D721Med (cell line): ENCODE results near the gene ATG4B.
"Not testable (repeated sequence)": the region's sequence is repeated elsewhere in the genome, so short reads cannot be mapped to it uniquely, and the experiment has no call there.

Source experiments
- DNase-seq: peaks from one replicate; pipeline ENCODE4 v3.0.0; 2011; ENCODE audit warnings: low spot score; ENCODE audit not compliant: insufficient read length
- FAIRE-seq: peaks from 2 replicates; lab custom pipeline; 2011; peaks lifted over from hg19 to GRCh38; lab: Jason Lieb, UNC
- TF ChIP-seq, protein P1 (sequence below): IDR thresholded peaks from 2 replicates; pipeline ENCODE4 v1.5.1; 2012; ENCODE audit warnings: mild to moderate bottlenecking, control low read depth; ENCODE audit not compliant: insufficient read depth; ENCODE audit errors: missing control alignments

The ATG4B gene

DNA sequence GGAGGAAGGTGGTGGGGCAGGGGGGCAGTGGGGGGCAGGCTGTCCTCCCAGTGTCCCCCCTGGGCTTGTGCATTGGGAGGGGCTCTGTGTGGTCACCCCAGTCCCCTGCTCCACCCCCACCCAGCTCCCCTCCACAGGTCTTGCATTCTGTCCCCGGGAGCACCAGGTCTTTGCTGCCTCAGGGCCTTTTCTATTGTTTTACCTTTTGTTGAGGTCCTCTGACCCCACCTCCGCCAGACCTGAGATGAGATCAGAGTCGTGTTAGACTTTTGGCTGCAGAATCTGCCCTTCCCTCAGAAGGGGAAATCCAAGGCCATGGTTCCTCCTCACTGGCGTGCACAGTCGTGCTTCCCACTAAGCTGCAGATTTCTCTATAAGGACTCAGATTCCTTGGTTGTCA, 20.8 kb downstream of the ATG4B start:
- no peak for FAIRE-seq
- TF ChIP-seq, protein P1, sequence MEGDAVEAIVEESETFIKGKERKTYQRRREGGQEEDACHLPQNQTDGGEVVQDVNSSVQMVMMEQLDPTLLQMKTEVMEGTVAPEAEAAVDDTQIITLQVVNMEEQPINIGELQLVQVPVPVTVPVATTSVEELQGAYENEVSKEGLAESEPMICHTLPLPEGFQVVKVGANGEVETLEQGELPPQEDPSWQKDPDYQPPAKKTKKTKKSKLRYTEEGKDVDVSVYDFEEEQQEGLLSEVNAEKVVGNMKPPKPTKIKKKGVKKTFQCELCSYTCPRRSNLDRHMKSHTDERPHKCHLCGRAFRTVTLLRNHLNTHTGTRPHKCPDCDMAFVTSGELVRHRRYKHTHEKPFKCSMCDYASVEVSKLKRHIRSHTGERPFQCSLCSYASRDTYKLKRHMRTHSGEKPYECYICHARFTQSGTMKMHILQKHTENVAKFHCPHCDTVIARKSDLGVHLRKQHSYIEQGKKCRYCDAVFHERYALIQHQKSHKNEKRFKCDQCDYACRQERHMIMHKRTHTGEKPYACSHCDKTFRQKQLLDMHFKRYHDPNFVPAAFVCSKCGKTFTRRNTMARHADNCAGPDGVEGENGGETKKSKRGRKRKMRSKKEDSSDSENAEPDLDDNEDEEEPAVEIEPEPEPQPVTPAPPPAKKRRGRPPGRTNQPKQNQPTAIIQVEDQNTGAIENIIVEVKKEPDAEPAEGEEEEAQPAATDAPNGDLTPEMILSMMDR, result no peak
- DNase-seq, result no peak

DNA sequence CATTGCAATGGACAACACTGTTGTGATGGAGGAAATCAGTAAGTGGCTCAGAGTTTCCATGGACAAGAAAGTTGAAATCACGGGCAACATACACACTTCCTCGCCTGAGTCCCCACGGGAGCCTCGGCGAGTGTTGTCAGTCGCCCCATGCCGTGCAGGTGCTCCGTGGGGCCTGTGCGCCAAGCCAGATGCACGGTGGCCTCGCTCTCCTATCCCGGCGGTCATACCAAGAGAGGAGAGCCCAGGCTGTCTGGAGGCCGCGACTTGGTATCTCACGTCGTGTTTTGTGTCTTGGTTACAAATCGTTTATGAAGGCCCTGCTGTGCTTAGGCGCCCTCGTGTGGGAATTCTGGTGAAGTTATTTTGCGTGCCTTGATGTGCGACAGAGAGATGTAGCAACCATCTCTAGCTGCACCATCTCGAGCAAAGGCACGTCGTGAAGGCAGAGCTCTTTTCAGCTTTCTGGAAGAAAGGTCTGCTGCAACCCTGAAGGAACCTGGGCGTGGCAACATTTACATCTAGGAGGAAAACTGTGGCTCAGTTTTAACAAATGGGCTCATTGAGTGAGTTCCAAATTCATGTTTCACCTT, 21.8 kb downstream of the ATG4B start:
- DNase-seq (no peak), FAIRE-seq (no peak)
- TF ChIP-seq, protein P1, result peak; percentile 62

DNA sequence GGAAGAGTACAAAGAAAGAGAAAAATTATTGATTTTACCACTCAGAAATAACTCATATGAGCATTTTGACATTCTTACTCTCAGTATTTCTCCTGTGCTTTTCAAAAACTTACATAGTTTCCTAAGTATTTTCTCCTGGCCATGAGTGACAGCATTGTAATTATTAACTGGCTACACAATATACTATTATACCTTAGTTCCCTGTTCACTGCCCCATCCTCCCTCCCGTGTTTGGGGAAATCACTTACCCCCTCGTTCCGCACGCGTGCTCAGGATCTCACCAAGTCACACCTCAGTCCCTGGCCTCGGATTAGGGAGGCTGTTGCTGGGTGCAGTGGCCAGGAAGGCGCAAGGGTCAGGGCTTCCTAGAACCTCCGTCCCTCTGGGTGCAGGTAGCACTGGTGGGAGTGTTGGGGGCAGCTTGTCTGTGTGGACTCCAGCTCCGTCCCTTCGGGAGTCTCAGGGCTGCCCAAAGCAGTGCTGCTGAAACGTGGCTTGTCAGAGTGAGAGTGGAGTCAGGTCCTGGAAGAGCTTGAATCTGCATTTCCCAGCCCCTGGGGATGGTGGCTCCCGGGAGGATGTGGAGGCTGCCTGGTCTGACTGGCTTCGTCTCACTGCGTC, 23.2 kb downstream of the ATG4B start:
- no peak for DNase-seq
- TF ChIP-seq, protein P1, result no peak
- no peak for FAIRE-seq

DNA sequence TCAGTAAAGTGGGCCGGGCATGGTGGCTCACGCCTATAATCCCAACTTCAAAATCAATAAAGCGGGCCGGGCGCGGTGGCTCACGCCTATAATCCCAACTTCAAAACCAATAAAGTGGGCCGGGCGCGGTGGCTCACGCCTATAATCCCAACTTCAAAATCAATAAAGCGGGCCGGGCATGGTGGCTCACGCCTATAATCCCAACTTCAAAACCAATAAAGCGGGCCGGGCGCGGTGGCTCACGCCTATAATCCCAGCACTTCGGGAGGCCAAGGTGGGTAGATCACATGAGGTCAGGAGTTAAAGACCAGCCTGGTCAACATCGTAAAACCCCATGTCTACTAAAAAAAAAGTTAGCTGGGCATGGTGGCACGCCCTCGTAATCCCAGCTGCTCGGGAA, 25.2 kb downstream of the ATG4B start:
- FAIRE-seq, DNase-seq: not testable (repeated sequence)

DNA sequence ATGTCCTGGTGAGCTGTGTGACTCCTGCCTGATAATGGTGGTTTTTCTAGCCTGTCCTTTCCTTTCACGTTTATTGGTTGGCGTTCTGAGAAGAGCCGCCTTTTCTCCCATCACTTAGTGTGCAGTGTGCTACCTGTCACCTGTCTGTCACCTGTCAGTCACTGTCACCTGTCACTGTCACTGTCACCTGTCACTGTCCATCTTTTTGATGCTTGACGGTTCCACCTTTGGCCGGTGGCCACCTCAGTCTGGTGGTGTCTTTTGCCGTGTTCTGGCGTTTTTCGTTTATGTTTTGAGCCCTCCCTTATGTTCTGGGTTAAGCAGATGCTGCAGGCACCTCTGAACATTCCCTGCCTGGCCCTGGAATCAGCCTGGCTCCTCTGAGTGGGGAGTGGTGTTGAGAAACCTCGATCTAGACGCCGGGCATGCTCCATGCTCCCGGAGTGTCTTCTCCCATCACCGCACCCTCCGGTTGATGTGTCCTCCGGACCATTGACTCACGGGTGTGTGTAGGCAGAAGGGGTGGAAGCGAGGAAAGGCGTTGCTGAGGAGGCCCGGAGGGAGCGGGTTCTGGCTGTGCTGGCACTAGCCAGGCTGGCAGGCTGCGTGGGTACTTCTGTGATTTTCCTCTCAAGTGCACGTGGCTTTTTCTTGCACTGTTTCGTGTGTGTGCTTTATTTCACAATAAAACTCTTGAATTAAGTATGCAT, 28.4 kb downstream of the ATG4B start:
- no peak for DNase-seq
- TF ChIP-seq, protein P1, result no peak
- FAIRE-seq, result no peak

DNA sequence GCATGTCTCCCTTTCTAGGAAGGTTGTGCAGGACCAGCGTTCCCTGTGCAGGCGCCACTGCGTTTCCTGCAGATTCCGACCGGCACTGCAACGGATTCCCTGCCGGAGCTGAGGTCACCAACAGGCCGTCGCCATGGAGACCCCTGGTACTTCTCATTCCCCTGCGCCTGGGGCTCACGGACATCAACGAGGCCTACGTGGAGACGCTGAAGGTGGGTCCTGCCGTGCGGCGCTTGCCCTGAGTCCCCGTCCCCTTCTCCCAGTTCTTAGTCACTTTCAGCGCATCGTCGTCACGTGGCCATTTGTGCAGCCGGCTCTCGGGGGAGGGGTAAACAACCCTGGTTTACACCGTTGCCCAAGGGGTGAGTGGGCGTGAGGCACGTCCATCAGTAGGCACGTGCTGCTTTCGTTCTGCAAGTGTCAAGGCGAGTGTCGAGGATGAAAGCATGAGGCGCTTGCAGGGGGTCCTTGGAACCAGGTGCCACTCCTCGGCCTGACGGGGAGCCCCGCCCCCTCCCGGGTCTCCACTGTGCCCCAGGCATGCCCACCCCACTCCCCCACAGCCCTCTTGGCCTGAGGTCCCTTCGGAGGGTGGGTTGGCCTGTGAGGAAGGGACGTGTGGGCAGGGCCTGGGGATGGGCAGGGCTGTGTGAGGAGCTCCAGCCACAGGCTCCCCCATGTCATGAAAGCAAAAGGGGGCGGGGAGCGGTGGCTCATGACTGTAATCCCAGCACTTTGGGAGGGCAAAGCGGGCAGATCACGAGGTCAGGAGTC, 29.3 kb downstream of the ATG4B start:
- FAIRE-seq, result no peak
- DNase-seq, result no peak
- TF ChIP-seq, protein P1, result no peak

DNA sequence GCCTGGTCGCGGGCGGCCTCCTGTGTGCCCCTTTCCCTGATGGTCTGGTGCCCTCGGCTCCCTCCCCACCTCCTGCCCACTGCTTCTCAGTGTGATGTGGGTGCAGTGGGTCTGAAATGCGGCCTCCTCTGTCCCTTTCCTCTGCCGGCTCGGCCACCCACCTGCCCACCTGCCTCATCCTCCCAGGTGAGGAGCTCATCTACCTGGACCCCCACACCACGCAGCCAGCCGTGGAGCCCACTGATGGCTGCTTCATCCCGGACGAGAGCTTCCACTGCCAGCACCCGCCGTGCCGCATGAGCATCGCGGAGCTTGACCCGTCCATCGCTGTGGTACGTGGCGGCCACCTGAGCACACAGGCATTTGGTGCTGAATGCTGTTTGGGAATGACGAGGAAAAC, 30.9 kb downstream of the ATG4B start:
- TF ChIP-seq, protein P1, result no peak
- DNase-seq (no peak), FAIRE-seq (no peak)
